GM12878 (cell line): Measurements from ENCODE around the gene CES4A. TPM values are rescaled to one million over a fixed set of nuclear protein-coding genes. Genes with fewer than 3 reads are reported as not detected.
A peak's percentile ranks its signal among the peaks of the same experiment; 100 is the strongest.

Source experiments
- ATAC-seq: fragments of 200-7000 bp; cut with Tn5 transposase; 3 replicates; pipeline ENCODE4 v1.9.1; 2020; ENCODE audit warnings: mild to moderate bottlenecking, moderate library complexity
- BruUV-seq: library from RNA; stranded (reverse); fragments of 400-500 nt; replicated peaks from 2 replicates; lab custom pipeline; 2021; lab: Mats Ljungman, UMichigan
- CTCF ChIA-PET: fragments of 300-600 bp; sonication (Branson Sonifier 250); formaldehyde crosslinking; extraction: SDS; loops from one replicate; lab custom pipeline; 2021; ENCODE audit warnings: inconsistent platforms; lab: Yijun Ruan, JAX
- POLR2A ChIA-PET: fragments of 350-600 bp; formaldehyde crosslinking; extraction: SDS; loops from one replicate; lab custom pipeline; 2021; ENCODE audit warnings: inconsistent platforms; lab: Charles Lee
- RAD21 ChIA-PET: fragments of 300-600 bp; sonication (Branson Sonifier 250); formaldehyde crosslinking; loops from one replicate; lab custom pipeline; 2023; ENCODE audit warnings: antibody characterized with exemption; ENCODE audit not compliant: unreplicated experiment; lab: Charles Lee
- SMC1A ChIA-PET: fragments of 300-600 bp; sonication (Branson Sonifier 250); formaldehyde crosslinking; loops from one replicate; lab custom pipeline; 2023; ENCODE audit not compliant: unreplicated experiment, uncharacterized antibody; lab: Charles Lee
- DNase-seq: peaks from one replicate; pipeline ENCODE4 v3.0.0-alpha.2; 2011; ENCODE audit warnings: low read depth, low spot score
- FAIRE-seq: peaks from 3 replicates; lab custom pipeline; 2011; peaks lifted over from hg19 to GRCh38; lab: Jason Lieb, UNC
- H2AFZ ChIP-seq: 2 replicates; pipeline ENCODE4 v1.6.0; 2011; ENCODE audit warnings: low read depth, low read length, control low read depth; ENCODE audit not compliant: control insufficient read depth
- H3K27ac ChIP-seq: 2 replicates; pipeline ENCODE4 v1.5.1; 2011; ENCODE audit warnings: control low read depth; ENCODE audit not compliant: control insufficient read depth, insufficient read depth
- H3K27me3 ChIP-seq, 2 experiments: replicated peaks in 1 of 2; 2 replicates each; pipeline versions ENCODE4 v1.6.0 to v1.6.1; 2011; ENCODE audit warnings: low read length in 1 of 2; ENCODE audit not compliant: control insufficient read depth in 2 of 2, insufficient read depth in 2 of 2
- H3K36me3 ChIP-seq, 2 experiments: 2 replicates each; pipeline ENCODE4 v1.5.1; 2011; ENCODE audit warnings: low read length in 1 of 2; ENCODE audit not compliant: control insufficient read depth in 2 of 2, insufficient read depth in 2 of 2
- H3K4me1 ChIP-seq: 2 replicates; pipeline ENCODE4 v1.6.1; 2011; ENCODE audit warnings: mild to moderate bottlenecking, low read length, moderate library complexity, mixed read lengths; ENCODE audit not compliant: control insufficient read depth, insufficient read depth
- H3K4me2 ChIP-seq: 2 replicates; pipeline ENCODE4 v1.6.0; 2011; ENCODE audit warnings: control low read depth; ENCODE audit not compliant: control insufficient read depth, insufficient read depth
- H3K4me3 ChIP-seq: fragments of 200-600 bp; sonication (generic); 2 replicates; pipeline ENCODE4 v1.5.1; 2016
- H3K79me2 ChIP-seq: 2 replicates; pipeline ENCODE4 v1.6.0; 2011; ENCODE audit warnings: low read length; ENCODE audit not compliant: control insufficient read depth, insufficient read depth
- H3K9ac ChIP-seq: 2 replicates; pipeline ENCODE4 v1.8.0; 2011; ENCODE audit warnings: low read length, control low read depth, mixed read lengths; ENCODE audit not compliant: control insufficient read depth, insufficient read depth
- H3K9me3 ChIP-seq: replicated peaks from 3 replicates; pipeline ENCODE4 v1.5.1; 2011; ENCODE audit warnings: mild to moderate bottlenecking, low read length; ENCODE audit not compliant: control insufficient read depth, insufficient read depth
- H4K20me1 ChIP-seq: 2 replicates; pipeline ENCODE4 v1.6.0; 2011; ENCODE audit not compliant: control insufficient read depth, insufficient read depth
- BRCA1 ChIP-seq: IDR thresholded peaks from 2 replicates; pipeline ENCODE4 v1.6.1; 2011; ENCODE audit warnings: low read depth, low read length, improper control_type of control experiment
- E4F1 ChIP-seq: fragments of 450-650 bp; IDR thresholded peaks from 2 replicates; pipeline ENCODE4 v1.6.1; 2018; ENCODE audit warnings: borderline replicate concordance, mild to moderate bottlenecking; ENCODE audit not compliant: partially characterized antibody
- ELK1 ChIP-seq: IDR thresholded peaks from 2 replicates; pipeline ENCODE4 v1.6.1; 2012; ENCODE audit warnings: low read depth, low read length, improper control_type of control experiment
- JUNB ChIP-seq: IDR thresholded peaks from 2 replicates; pipeline ENCODE4 v1.6.1; 2016; ENCODE audit warnings: antibody characterized with exemption, mild to moderate bottlenecking
- KAT2A ChIP-seq: conservative IDR thresholded peaks from 2 replicates; pipeline ENCODE4 v1.6.1; 2011; ENCODE audit warnings: low read depth, low read length; ENCODE audit not compliant: control insufficient read depth
- MAX ChIP-seq: IDR thresholded peaks from 2 replicates; pipeline ENCODE4 v1.6.1; 2012; ENCODE audit warnings: low read depth, low read length, improper control_type of control experiment
- PAX8 ChIP-seq: fragments of 450-650 bp; IDR thresholded peaks from 2 replicates; pipeline ENCODE4 v1.6.1; 2017; ENCODE audit warnings: mild to moderate bottlenecking, moderate library complexity
- PKNOX1 ChIP-seq: fragments of 450-650 bp; IDR thresholded peaks from 2 replicates; pipeline ENCODE4 v1.6.1; 2016; ENCODE audit warnings: mild to moderate bottlenecking
- RAD21 ChIP-seq: IDR thresholded peaks from 2 replicates; pipeline ENCODE4 v1.6.1; 2011; ENCODE audit warnings: mild to moderate bottlenecking, low read depth, low read length, moderate library complexity; ENCODE audit not compliant: insufficient read depth
- REST ChIP-seq: IDR thresholded peaks from 2 replicates; pipeline ENCODE4 v1.6.1; 2012; ENCODE audit warnings: mild to moderate bottlenecking, low read depth, low read length
- SREBF2 ChIP-seq: IDR thresholded peaks from 2 replicates; pipeline ENCODE4 v1.6.1; 2012; ENCODE audit warnings: mild to moderate bottlenecking, low read length
- TCF3 ChIP-seq: IDR thresholded peaks from 2 replicates; pipeline ENCODE4 v1.6.1; 2012; ENCODE audit warnings: low read depth, mild to moderate bottlenecking, low read length, borderline replicate concordance; ENCODE audit not compliant: insufficient read depth
- WGBS: methylation state at CpG from one replicate; pipeline ENCODE4 v1.1.6; 2016; ENCODE audit warnings: low lambda C conversion rate; ENCODE audit not compliant: insufficient replicate concordance, insufficient coverage; ENCODE audit errors: missing lambda C conversion rate; 5-methylcytosine and 5-hydroxymethylcytosine counted together
- in situ Hi-C: fragments of 300-500 bp; cut with MboI; formaldehyde crosslinking; loops from 9 replicates; pipeline ENCODE4 v1.14.3; 2018; ENCODE audit warnings: mixed read lengths
- intact Hi-C: fragments of 100-400 bp; cut with micrococcal nuclease; formaldehyde crosslinking; loops from one replicate; pipeline ENCODE4 v1.14.2; 2022; ENCODE audit not compliant: unreplicated experiment
- polyA plus RNA-seq, 11 experiments: library from polyadenylated mRNA; depleted of rRNA in 4 of 11; unstranded in 6 of 11; stranded (reverse) in 5 of 11; fragments of >200 nt; fragmentation: Nextera tagmentation in 4 of 11; fragmentation: Illumina TruSeq in 1 of 11; extraction: Ambion mirVana in 4 of 11; extraction: Trizol in 1 of 11; gene quantifications; 1 replicate in 1 of 11; 2 replicates in 10 of 11; pipeline versions ENCODE4 v1.2.1 to v1.2.3, GENCODE V29; 2011 to 2016; ENCODE audit warnings: inconsistent platforms in 2 of 11, missing spikeins in 2 of 11, low read depth in 1 of 11
- total RNA-seq, 4 experiments: library from RNA; depleted of rRNA in 3 of 4; stranded (reverse); fragments of >200 nt in 3 of 4; fragmentation: Illumina TruSeq in 1 of 4; extraction: Trizol in 1 of 4; gene quantifications; 2 replicates each; pipeline versions ENCODE4 v1.2.1 to v1.2.3, GENCODE V29; 2013 to 2021

CES4A gene
- total and polyA plus RNA-seq, 10 of the 15 experiments (the other 5 are each of a cell fraction or from before 2014, with no cell fraction given), result 0.05 to 5.0 (median 2.1) TPM

- ChIA-PET POLR2A (interaction anchor here (2.1 kb wide), 1 partner anchor 10 kb away, joined by 7 read pairs; no protein-coding TSS in a partner anchor), SMC1A (interaction anchor here (1.0 to 3.0 kb wide), 3 partner anchors 9 to 123 kb away, joined by 4 to 9 read pairs (median 6); no protein-coding TSS in a partner anchor), CTCF (interaction anchor here (0.7 to 2.1 kb wide), 3 partner anchors 16 to 123 kb away, joined by 3 to 7 read pairs (median 5); no protein-coding TSS in a partner anchor)
- Histone ChIP-seq H2AFZ (no peak overlapping the region), H3K36me3 (peaks cover 0 to 9% of the 10 kb centered on the region in 2 experiments; a peak in 1 of 4 replicates), H3K4me3 (no peak overlapping the region), H3K27ac (no peak overlapping the region), H3K27me3 (no peaks in the 10 kb centered on the region), H3K9ac (no peak overlapping the region), H3K4me1 (peaks cover 12% of the 10 kb centered on the region), H3K9me3 (no peaks in the 10 kb centered on the region), H4K20me1 (no peaks in the 10 kb centered on the region), H3K79me2 (peaks cover 83% of the 10 kb centered on the region), H3K4me2 (peak overlapping the region; percentile 44; the same call in 1 of the 2 replicates)
- in situ Hi-C loops (loop anchor here (25.0 kb wide), 1 partner anchor 497 kb away; no protein-coding TSS in a partner anchor), intact Hi-C loops (no loop called here)
- ATAC-seq (peak; percentile 8; the same call in 2 of the 3 replicates), DNase-seq (no peak), FAIRE-seq (no peak)
- TF ChIP-seq MAX (no peak), KAT2A (no peak), REST (no peak), E4F1 (no peak), TCF3 (no peak), RAD21 (no peak), SREBF2 (no peak), PKNOX1 (no peak), JUNB (no peak), PAX8 (no peak), BRCA1 (no peak), ELK1 (no peak)
- TF ChIP-seq, all 136 proteins: peak for 0
- RAD21 ChIA-PET, result interaction anchor here (0.9 to 1.4 kb wide), 2 partner anchors 17 to 35 kb away, joined by 3 to 5 read pairs; no protein-coding TSS in a partner anchor
- BruUV-seq, result no TSS peak
- WGBS, result 71% methylated on average over 4 of the region's 4 CpGs
Observed at GRCh38 chr16:67034487-67034886, 46.1 kb downstream of the CES4A start.
